ENCODE data around the gene PIGU.
A peak's percentile ranks its signal among the peaks of the same experiment; 100 is the strongest.

The PIGU gene

DNA sequence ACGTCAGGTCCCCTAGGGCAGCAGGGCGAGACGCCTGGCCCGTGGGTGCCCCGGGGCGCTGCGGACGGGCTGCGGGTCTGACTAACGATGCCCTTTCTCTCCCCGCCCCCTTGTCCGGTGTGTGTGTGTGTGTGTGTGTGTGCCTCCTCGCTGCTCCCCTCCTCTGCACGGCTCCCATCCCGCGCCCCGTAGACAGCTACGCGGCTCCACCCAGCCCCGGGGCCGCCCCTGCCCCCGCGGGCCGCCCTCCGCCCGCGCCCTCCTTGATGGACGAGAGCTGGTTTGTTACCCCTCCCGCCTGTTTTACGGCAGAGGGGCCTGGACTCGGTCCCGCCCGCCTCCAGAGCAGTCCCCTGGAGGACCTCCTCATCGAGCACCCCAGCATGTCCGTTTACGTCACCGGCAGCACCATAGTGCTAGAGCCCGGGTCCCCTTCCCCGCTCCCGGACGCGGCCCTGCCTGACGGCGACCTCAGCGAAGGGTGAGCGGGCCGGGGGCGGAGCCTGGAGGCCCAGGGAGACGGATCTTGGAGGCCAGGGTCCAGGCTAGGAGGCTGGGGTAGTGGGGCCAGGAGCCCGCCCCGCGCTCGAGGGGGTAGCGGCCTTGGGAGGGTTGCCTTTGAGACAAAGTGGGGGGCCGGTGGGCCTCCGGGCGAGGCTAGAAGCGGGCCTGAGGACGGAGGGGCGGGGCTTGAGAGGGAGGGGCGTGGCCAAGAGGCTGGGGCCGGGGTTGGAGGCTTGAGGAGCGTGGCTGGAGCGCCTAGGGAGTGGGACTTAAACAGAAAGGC is 32.3 kb upstream of the PIGU start:
- Histone ChIP-seq H3K4me3 (ENCODE audit: low read length) (peak overlapping the region; percentile 59), H4K5ac (ENCODE audit: low read length) (no peak overlapping the region), H3K36me3 (ENCODE audit: control insufficient read depth, insufficient read depth, low read length) (no peaks in the 10 kb centered on the region), H3K79me2 (ENCODE audit: control insufficient read depth, insufficient read depth, low read length) (no peaks in the 10 kb centered on the region), H3K79me1 (ENCODE audit: low read length) (no peaks in the 10 kb centered on the region), H3K23ac (ENCODE audit: low read length) (no peak overlapping the region), H2BK5ac (ENCODE audit: low read length) (no peak overlapping the region), H2AK5ac (ENCODE audit: low read length) (no peak overlapping the region), H3K27me3 (ENCODE audit: insufficient read depth, low read length, poor library complexity) (peaks cover 4% of the 10 kb centered on the region), H3K4me1 (ENCODE audit: control insufficient read depth, low read depth, low read length) (no peaks in the 10 kb centered on the region), H3K4ac (ENCODE audit: low read depth, low read length) (no peak overlapping the region), H2BK120ac (ENCODE audit: low read depth, low read length) (no peak overlapping the region), H3K9ac (ENCODE audit: low read length) (peak overlapping the region; percentile 82), H3K4me2 (ENCODE audit: low read length) (peak overlapping the region; percentile 90), H3K18ac (ENCODE audit: low read length) (no peak overlapping the region), H4K8ac (ENCODE audit: low read depth, low read length) (no peak overlapping the region), H3K56ac (ENCODE audit: low read length) (peak overlapping the region; percentile 93), H3K27ac (ENCODE audit: low read depth, low read length) (no peak overlapping the region), H2BK15ac (replicated peaks; ENCODE audit: low read depth) (no peak overlapping the region)
- DNase-seq = peak; percentile 72
- no CpG with 5 or more reads among the region's 64 CpGs for WGBS (ENCODE audit: extremely low coverage, insufficient coverage, low lambda C conversion rate)

DNA sequence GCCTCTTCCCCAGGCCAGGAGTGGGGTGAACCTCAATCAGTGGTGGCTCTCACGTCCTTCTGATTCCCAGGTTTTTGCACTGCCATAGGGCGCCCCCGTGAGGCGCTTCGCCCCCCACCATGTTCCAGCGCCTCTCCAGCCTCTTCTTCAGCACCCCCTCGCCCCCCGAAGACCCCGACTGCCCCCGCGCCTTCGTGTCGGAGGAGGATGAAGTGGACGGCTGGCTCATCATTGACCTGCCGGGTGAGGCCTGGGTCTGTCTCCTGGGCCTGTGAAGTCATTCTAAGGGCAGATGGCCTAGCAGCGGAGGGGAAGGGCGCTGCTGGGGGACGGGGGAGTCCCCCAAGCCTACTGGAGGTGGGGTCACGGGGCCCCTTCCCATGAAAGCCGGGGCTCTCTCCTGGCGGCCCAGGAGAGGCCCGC is 31.7 kb upstream of the PIGU start:
- peak overlapping the region; percentile 93 for H3K56ac ChIP-seq (ENCODE audit: low read length)
- no peak overlapping the region for H2BK5ac ChIP-seq (ENCODE audit: low read length)
- WGBS (ENCODE audit: extremely low coverage, insufficient coverage, low lambda C conversion rate) = no CpG with 5 or more reads among the region's 22 CpGs
- peak; percentile 45 for DNase-seq
- no peak overlapping the region for H2BK15ac ChIP-seq (replicated peaks; ENCODE audit: low read depth)
- no peak overlapping the region for H4K8ac ChIP-seq (ENCODE audit: low read depth, low read length)
- peak overlapping the region; percentile 86 for H3K4me2 ChIP-seq (ENCODE audit: low read length)
- no peak overlapping the region for H3K4ac ChIP-seq (ENCODE audit: low read depth, low read length)
- H3K18ac ChIP-seq (ENCODE audit: low read length) = no peak overlapping the region
- peak overlapping the region; percentile 82 for H3K9ac ChIP-seq (ENCODE audit: low read length)
- H3K79me1 ChIP-seq (ENCODE audit: low read length) = no peaks in the 10 kb centered on the region
- no peaks in the 10 kb centered on the region for H3K36me3 ChIP-seq (ENCODE audit: control insufficient read depth, insufficient read depth, low read length)
- H3K27me3 ChIP-seq (ENCODE audit: insufficient read depth, low read length, poor library complexity) = peaks cover 4% of the 10 kb centered on the region
- H2BK120ac ChIP-seq (ENCODE audit: low read depth, low read length) = no peak overlapping the region
- peak overlapping the region; percentile 16 for H3K4me3 ChIP-seq (ENCODE audit: low read length)
- no peak overlapping the region for H4K5ac ChIP-seq (ENCODE audit: low read length)
- no peaks in the 10 kb centered on the region for H3K79me2 ChIP-seq (ENCODE audit: control insufficient read depth, insufficient read depth, low read length)
- H2AK5ac ChIP-seq (ENCODE audit: low read length) = no peak overlapping the region
- no peak overlapping the region for H3K23ac ChIP-seq (ENCODE audit: low read length)
- no peaks in the 10 kb centered on the region for H3K4me1 ChIP-seq (ENCODE audit: control insufficient read depth, low read depth, low read length)
- H3K27ac ChIP-seq (ENCODE audit: low read depth, low read length) = no peak overlapping the region

DNA sequence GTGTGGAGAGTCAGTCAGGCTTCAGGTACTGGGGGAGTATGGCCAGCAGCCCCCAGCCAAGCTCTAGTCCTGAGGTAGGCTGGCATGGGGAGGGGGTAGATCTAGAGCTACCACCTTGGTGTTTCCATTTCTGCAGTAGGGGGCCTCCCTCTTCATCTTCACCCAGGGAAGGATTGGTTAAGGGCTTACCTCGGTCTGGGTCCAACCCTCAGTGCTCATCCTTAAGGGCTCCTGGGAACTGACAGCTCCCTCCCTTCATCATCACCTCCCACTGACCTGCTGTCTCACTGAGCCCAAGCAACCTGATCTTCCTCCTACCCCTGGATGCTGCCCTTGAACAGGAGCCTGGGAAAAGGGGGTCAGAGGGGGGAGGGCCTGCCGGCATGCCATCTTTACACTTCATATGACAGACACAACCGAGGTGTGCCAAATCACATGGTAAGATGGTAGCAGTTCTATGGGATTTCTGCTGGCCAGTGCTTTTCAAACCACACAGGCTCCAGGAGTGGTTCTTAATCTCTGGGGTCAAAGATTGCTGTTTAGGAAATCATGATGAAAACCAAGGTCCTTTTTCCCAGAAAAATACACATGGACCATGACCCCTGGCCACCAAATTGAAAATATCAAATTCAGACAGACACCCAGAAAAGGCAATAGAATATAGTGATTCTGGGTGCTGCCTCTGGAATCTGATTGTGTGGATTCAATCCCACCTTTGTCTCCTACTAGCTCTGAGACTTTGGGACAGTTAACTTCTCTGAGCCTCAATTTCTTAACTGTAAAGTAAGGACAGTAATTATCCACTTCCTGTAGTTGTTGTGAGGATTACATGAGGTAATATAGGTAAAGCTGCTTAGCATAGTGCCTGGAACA is 30.3 kb upstream of the PIGU start:
- no peaks in the 10 kb centered on the region for H3K79me1 ChIP-seq (ENCODE audit: low read length)
- no peak overlapping the region for H3K4ac ChIP-seq (ENCODE audit: low read depth, low read length)
- no peak overlapping the region for H2BK15ac ChIP-seq (replicated peaks; ENCODE audit: low read depth)
- H4K8ac ChIP-seq (ENCODE audit: low read depth, low read length) = no peak overlapping the region
- no peak overlapping the region for H2BK120ac ChIP-seq (ENCODE audit: low read depth, low read length)
- no peak overlapping the region for H3K9ac ChIP-seq (ENCODE audit: low read length)
- no peak overlapping the region for H2AK5ac ChIP-seq (ENCODE audit: low read length)
- no peak overlapping the region for H3K27ac ChIP-seq (ENCODE audit: low read depth, low read length)
- WGBS (ENCODE audit: extremely low coverage, insufficient coverage, low lambda C conversion rate) = no CpG with 5 or more reads among the region's 3 CpGs
- H3K23ac ChIP-seq (ENCODE audit: low read length) = no peak overlapping the region
- no peaks in the 10 kb centered on the region for H3K4me1 ChIP-seq (ENCODE audit: control insufficient read depth, low read depth, low read length)
- H4K5ac ChIP-seq (ENCODE audit: low read length) = no peak overlapping the region
- DNase-seq = no peak
- H3K4me2 ChIP-seq (ENCODE audit: low read length) = no peak overlapping the region
- no peak overlapping the region for H3K18ac ChIP-seq (ENCODE audit: low read length)
- no peak overlapping the region for H3K56ac ChIP-seq (ENCODE audit: low read length)
- no peak overlapping the region for H2BK5ac ChIP-seq (ENCODE audit: low read length)
- peaks cover 4% of the 10 kb centered on the region for H3K27me3 ChIP-seq (ENCODE audit: insufficient read depth, low read length, poor library complexity)
- H3K4me3 ChIP-seq (ENCODE audit: low read length) = no peak overlapping the region
- H3K36me3 ChIP-seq (ENCODE audit: control insufficient read depth, insufficient read depth, low read length) = no peaks in the 10 kb centered on the region
- no peaks in the 10 kb centered on the region for H3K79me2 ChIP-seq (ENCODE audit: control insufficient read depth, insufficient read depth, low read length)

DNA sequence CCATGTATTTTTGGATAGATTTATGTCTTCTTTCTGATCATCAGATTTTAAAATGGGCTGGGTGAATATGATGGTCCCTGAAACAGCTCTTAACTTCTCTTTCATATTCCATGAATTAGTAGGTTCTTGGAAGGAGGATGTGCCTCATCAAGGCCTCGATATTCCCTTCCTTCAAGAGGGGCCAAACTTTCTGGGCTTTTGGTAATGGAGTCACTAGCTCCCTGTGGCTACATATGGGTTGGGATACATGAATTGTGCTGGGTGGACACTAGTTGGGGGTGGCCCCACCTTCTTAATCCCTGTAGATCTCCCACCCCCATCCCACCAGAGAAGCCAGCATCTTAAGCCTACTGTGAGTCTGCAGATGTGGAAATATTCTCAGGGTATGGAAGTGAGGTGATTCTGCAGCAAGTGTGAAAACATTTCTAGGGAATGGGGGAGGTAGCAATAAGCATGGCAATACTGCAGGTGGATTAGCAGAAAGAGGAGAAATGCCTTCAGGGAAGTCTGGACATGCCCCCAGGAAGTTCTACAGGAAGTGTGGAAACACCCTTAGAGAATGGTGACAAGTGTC is 29.5 kb upstream of the PIGU start:
- no peak overlapping the region for H2BK5ac ChIP-seq (ENCODE audit: low read length)
- no peak overlapping the region for H3K18ac ChIP-seq (ENCODE audit: low read length)
- no peak overlapping the region for H3K4me3 ChIP-seq (ENCODE audit: low read length)
- no CpG with 5 or more reads among the region's 1 CpG for WGBS (ENCODE audit: extremely low coverage, insufficient coverage, low lambda C conversion rate)
- H4K5ac ChIP-seq (ENCODE audit: low read length) = no peak overlapping the region
- H3K4me2 ChIP-seq (ENCODE audit: low read length) = no peak overlapping the region
- no peak overlapping the region for H3K23ac ChIP-seq (ENCODE audit: low read length)
- H3K9ac ChIP-seq (ENCODE audit: low read length) = no peak overlapping the region
- no peak overlapping the region for H3K4ac ChIP-seq (ENCODE audit: low read depth, low read length)
- H2BK120ac ChIP-seq (ENCODE audit: low read depth, low read length) = no peak overlapping the region
- no peak overlapping the region for H3K27ac ChIP-seq (ENCODE audit: low read depth, low read length)
- no peak overlapping the region for H2AK5ac ChIP-seq (ENCODE audit: low read length)
- no peak overlapping the region for H4K8ac ChIP-seq (ENCODE audit: low read depth, low read length)
- H3K56ac ChIP-seq (ENCODE audit: low read length) = no peak overlapping the region
- no peak overlapping the region for H2BK15ac ChIP-seq (replicated peaks; ENCODE audit: low read depth)
- H3K79me2 ChIP-seq (ENCODE audit: control insufficient read depth, insufficient read depth, low read length) = no peaks in the 10 kb centered on the region
- H3K27me3 ChIP-seq (ENCODE audit: insufficient read depth, low read length, poor library complexity) = peaks cover 4% of the 10 kb centered on the region
- H3K36me3 ChIP-seq (ENCODE audit: control insufficient read depth, insufficient read depth, low read length) = no peaks in the 10 kb centered on the region
- no peak for DNase-seq
- H3K4me1 ChIP-seq (ENCODE audit: control insufficient read depth, low read depth, low read length) = no peaks in the 10 kb centered on the region
- H3K79me1 ChIP-seq (ENCODE audit: low read length) = no peaks in the 10 kb centered on the region

DNA sequence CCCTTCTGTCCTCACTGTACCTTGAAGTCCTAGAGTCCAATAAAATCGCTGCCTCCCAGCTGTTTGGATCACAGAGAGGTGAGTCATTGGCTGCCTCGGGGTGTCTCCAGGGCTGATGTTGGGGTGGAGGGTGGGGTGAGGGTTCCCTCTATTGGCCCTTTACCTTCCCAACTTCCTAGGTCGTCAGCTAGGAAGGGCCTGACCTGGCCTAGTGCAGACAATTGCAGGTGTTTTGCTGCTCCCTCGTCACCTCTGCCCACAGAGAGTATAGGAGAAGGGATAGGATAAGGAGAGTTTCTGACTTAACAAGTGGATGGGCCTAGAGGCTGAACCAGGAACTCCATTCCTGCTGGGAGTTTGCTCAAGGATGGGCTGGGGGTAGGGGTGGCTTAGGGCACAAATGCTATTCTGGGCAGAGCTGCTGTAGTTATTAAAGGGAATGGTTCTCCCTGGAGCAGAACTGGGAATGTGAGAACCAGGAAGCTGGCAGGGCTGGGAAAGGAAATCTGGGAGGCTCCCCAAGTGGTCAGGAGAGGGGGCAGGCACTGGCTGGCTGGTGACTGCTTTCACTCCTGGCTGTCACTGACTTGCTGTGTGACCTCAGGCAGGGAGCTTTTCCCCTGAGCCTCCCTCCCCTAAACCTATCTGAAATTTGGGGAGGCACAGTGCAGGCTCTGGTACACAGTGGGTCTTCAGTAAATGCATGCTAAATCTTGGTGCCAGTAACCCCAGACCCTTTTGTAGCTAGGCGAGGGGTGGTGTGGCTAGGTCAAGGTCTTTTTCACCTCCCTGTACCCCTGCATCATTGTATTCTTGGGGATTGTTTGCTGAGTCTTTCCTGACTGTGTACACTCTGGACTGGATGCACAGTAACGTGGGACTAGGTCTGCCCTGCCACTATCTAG is 28.8 kb upstream of the PIGU start:
- H3K4me2 ChIP-seq (ENCODE audit: low read length) = no peak overlapping the region
- H4K5ac ChIP-seq (ENCODE audit: low read length) = no peak overlapping the region
- H3K79me1 ChIP-seq (ENCODE audit: low read length) = no peaks in the 10 kb centered on the region
- DNase-seq = peak; percentile 23
- no peak overlapping the region for H3K4me3 ChIP-seq (ENCODE audit: low read length)
- peaks cover 4% of the 10 kb centered on the region for H3K27me3 ChIP-seq (ENCODE audit: insufficient read depth, low read length, poor library complexity)
- H3K18ac ChIP-seq (ENCODE audit: low read length) = no peak overlapping the region
- no peak overlapping the region for H2BK5ac ChIP-seq (ENCODE audit: low read length)
- H2AK5ac ChIP-seq (ENCODE audit: low read length) = no peak overlapping the region
- H3K27ac ChIP-seq (ENCODE audit: low read depth, low read length) = no peak overlapping the region
- no peak overlapping the region for H2BK15ac ChIP-seq (replicated peaks; ENCODE audit: low read depth)
- no peak overlapping the region for H4K8ac ChIP-seq (ENCODE audit: low read depth, low read length)
- no CpG with 5 or more reads among the region's 6 CpGs for WGBS (ENCODE audit: extremely low coverage, insufficient coverage, low lambda C conversion rate)
- H3K4ac ChIP-seq (ENCODE audit: low read depth, low read length) = no peak overlapping the region
- peak overlapping the region; percentile 17 for H3K9ac ChIP-seq (ENCODE audit: low read length)
- H3K23ac ChIP-seq (ENCODE audit: low read length) = no peak overlapping the region
- H3K36me3 ChIP-seq (ENCODE audit: control insufficient read depth, insufficient read depth, low read length) = no peaks in the 10 kb centered on the region
- no peaks in the 10 kb centered on the region for H3K4me1 ChIP-seq (ENCODE audit: control insufficient read depth, low read depth, low read length)
- H3K79me2 ChIP-seq (ENCODE audit: control insufficient read depth, insufficient read depth, low read length) = no peaks in the 10 kb centered on the region
- H3K56ac ChIP-seq (ENCODE audit: low read length) = peak overlapping the region; percentile 22
- H2BK120ac ChIP-seq (ENCODE audit: low read depth, low read length) = no peak overlapping the region

Measured in mesendoderm (in vitro differentiated cells).